Measurements from ENCODE around the gene ARMC9. TPM values are rescaled to one million over a fixed set of nuclear protein-coding genes. Genes with fewer than 3 reads are reported as not detected.

ARMC9 gene
- total and polyA plus RNA-seq, 2 of the 13 experiments (the other 11 are each of a cell fraction or from before 2014, with no cell fraction given): 9.1 to 12.8 TPM

- peak; percentile 49; the same call in 1 of the 2 replicates for TF ChIP-seq ZIK1 (CRISPR knock-in tag; IDR thresholded peaks at IDR 0.05; ENCODE audit: borderline replicate concordance, low read depth)
- peak; percentile 85 for TF ChIP-seq ZNF883 (CRISPR knock-in tag; IDR thresholded peaks at IDR 0.05; ENCODE audit: not compliant biosample characterization)
- TF ChIP-seq IRF2 (CRISPR knock-in tag; IDR thresholded peaks at IDR 0.05): 0 out of 2 replicates have a peak, but pooled peaks have one; percentile 31
- TF ChIP-seq HIVEP1 (CRISPR knock-in tag; IDR thresholded peaks at IDR 0.05): peak; percentile 42; the same call in 1 of the 2 replicates
- peak; percentile 35 for TF ChIP-seq PTBP1 (IDR thresholded peaks at IDR 0.05; ENCODE audit: low read depth, low read length, poor library complexity, severe bottlenecking)
- TF ChIP-seq BCL6 (CRISPR knock-in tag; IDR thresholded peaks at IDR 0.05): no peak
- TF ChIP-seq ZNF644 (CRISPR knock-in tag; IDR thresholded peaks at IDR 0.05; ENCODE audit: low read depth): no peak
- peak; percentile 52; the same call in 1 of the 2 replicates for TF ChIP-seq ZNF430 (CRISPR knock-in tag; IDR thresholded peaks at IDR 0.05)
- 0 out of 2 replicates have a peak, but pooled peaks have one; percentile 40 for TF ChIP-seq SPEN (CRISPR knock-in tag; IDR thresholded peaks at IDR 0.05; ENCODE audit: low read depth)
- peak; percentile 41 for TF ChIP-seq AGO1 (IDR thresholded peaks at IDR 0.05; ENCODE audit: low read depth, low read length, poor library complexity, severe bottlenecking)
- TF ChIP-seq, protein P1, sequence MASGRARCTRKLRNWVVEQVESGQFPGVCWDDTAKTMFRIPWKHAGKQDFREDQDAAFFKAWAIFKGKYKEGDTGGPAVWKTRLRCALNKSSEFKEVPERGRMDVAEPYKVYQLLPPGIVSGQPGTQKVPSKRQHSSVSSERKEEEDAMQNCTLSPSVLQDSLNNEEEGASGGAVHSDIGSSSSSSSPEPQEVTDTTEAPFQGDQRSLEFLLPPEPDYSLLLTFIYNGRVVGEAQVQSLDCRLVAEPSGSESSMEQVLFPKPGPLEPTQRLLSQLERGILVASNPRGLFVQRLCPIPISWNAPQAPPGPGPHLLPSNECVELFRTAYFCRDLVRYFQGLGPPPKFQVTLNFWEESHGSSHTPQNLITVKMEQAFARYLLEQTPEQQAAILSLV (CRISPR knock-in tag; IDR thresholded peaks at IDR 0.05; ENCODE audit: borderline replicate concordance): 0 out of 2 replicates have a peak, but pooled peaks have one; percentile 30
- TF ChIP-seq MXD1 (CRISPR knock-in tag; IDR thresholded peaks at IDR 0.05): peak; percentile 38; the same call in 1 of the 2 replicates
- TF ChIP-seq ZNF12 (CRISPR knock-in tag; IDR thresholded peaks at IDR 0.05): peak; percentile 51; the same call in 1 of the 2 replicates
- TF ChIP-seq ZNF740 (CRISPR knock-in tag; IDR thresholded peaks at IDR 0.05): no peak
- peak; percentile 73 for TF ChIP-seq RBFOX2 (IDR thresholded peaks at IDR 0.05; ENCODE audit: low read depth, low read length)
- peak; percentile 29 for TF ChIP-seq HNRNPK (IDR thresholded peaks at IDR 0.05; ENCODE audit: low read depth, low read length, poor library complexity, severe bottlenecking)
- TF ChIP-seq MBD4 (IDR thresholded peaks at IDR 0.05; ENCODE audit: borderline replicate concordance, low read length): no peak
- TF ChIP-seq SRSF1 (optimal IDR thresholded peaks at IDR 0.05; ENCODE audit: low read depth, low read length): peak; percentile 49
- TF ChIP-seq ETV5 (CRISPR knock-in tag; IDR thresholded peaks at IDR 0.05; ENCODE audit: borderline replicate concordance): 0 out of 2 replicates have a peak, but pooled peaks have one; percentile 11
- no peak for TF ChIP-seq KLF15 (CRISPR knock-in tag; IDR thresholded peaks at IDR 0.05; ENCODE audit: borderline replicate concordance)
- TF ChIP-seq, protein P2, sequence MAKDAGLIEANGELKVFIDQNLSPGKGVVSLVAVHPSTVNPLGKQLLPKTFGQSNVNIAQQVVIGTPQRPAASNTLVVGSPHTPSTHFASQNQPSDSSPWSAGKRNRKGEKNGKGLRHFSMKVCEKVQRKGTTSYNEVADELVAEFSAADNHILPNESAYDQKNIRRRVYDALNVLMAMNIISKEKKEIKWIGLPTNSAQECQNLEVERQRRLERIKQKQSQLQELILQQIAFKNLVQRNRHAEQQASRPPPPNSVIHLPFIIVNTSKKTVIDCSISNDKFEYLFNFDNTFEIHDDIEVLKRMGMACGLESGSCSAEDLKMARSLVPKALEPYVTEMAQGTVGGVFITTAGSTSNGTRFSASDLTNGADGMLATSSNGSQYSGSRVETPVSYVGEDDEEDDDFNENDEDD (CRISPR knock-in tag; IDR thresholded peaks at IDR 0.05; ENCODE audit: borderline replicate concordance): no peak; the same call in 1 of the 2 replicates
- TF ChIP-seq ZNF660 (CRISPR knock-in tag; IDR thresholded peaks at IDR 0.05; ENCODE audit: borderline replicate concordance, low read depth): no peak
- no peak; the same call in 1 of the 2 replicates for TF ChIP-seq RXRA (CRISPR knock-in tag; IDR thresholded peaks at IDR 0.05)
- TF ChIP-seq ZNF720 (CRISPR knock-in tag; IDR thresholded peaks at IDR 0.05): no peak
- TF ChIP-seq ZNF543 (CRISPR knock-in tag; IDR thresholded peaks at IDR 0.05): peak; percentile 64; the same call in 1 of the 2 replicates
These were observed 189.7 kb downstream of the ARMC9 start (continued) for GRCh38 chr2:231387904-231388724.

All from HepG2 (cell line).